HG02970 (cell line): ENCODE results near the gene ACYP1.
A peak's percentile ranks its signal among the peaks of the same experiment; 100 is the strongest.
"Not testable (repeated sequence)": the region's sequence is repeated elsewhere in the genome, so short reads cannot be mapped to it uniquely, and the experiment has no call there.

Experiments used
- ATAC-seq: cut with Tn5 transposase; IDR thresholded peaks from one replicate; pipeline ENCODE4 v1.9.1; 2021; ENCODE audit warnings: mild to moderate bottlenecking, moderate library complexity, moderate number of reproducible peaks; ENCODE audit not compliant: unreplicated experiment, low FRiP score

Gene ACYP1

GRCh38 chr14:75069121-75069810 is 5.4 kb upstream of the ACYP1 start, which contains the start of gene ZC2HC1C:
Gene ZC2HC1C (plus strand): TSS chr14:75069641. CDS start chr14:75070574, 933 bp downstream.
- ATAC-seq: no peak

GRCh38 chr14:75068294-75069120 is 4.7 kb upstream of the ACYP1 start:
- no peak for ATAC-seq

- ATAC-seq: not testable (repeated sequence)
Observed at GRCh38 chr14:75067765-75068164, 3.9 kb upstream of the ACYP1 start.

- no peak for ATAC-seq
Observed at GRCh38 chr14:75067212-75067611, 3.4 kb upstream of the ACYP1 start.

- no peak for ATAC-seq
Observed at GRCh38 chr14:75066691-75067090, 2.9 kb upstream of the ACYP1 start.

- ATAC-seq: no peak
Observed at GRCh38 chr14:75064205-75064567, 362 bp upstream of the ACYP1 start.

- ATAC-seq: no peak
Observed at GRCh38 chr14:75063013-75063412, 811 bp downstream of the ACYP1 start.

GRCh38 chr14:75060420-75060819 is 3.4 kb downstream of the ACYP1 start:
- no peak for ATAC-seq

- no peak for ATAC-seq
Observed at GRCh38 chr14:75059642-75060041, 4.2 kb downstream of the ACYP1 start.

GRCh38 chr14:75054421-75054820 is 9.4 kb downstream of the ACYP1 start:
- no peak for ATAC-seq

GRCh38 chr14:75053396-75054291 is 10.2 kb downstream of the ACYP1 start:
- ATAC-seq: no peak

- no peak for ATAC-seq
Observed at GRCh38 chr14:75051556-75051899, 12.3 kb downstream of the ACYP1 start.

GRCh38 chr14:75050852-75051555 is 12.8 kb downstream of the ACYP1 start, which contains the start of gene MLH3:
Gene MLH3 (minus strand): TSS chr14:75051467. CDS start chr14:75049655, 1,812 bp downstream.
- ATAC-seq: peak; percentile 82

GRCh38 chr14:75049731-75050201 is 14.1 kb downstream of the ACYP1 start:
- no peak for ATAC-seq

GRCh38 chr14:75049136-75049535 is 14.7 kb downstream of the ACYP1 start:
- ATAC-seq: no peak

- no peak for ATAC-seq
Observed at GRCh38 chr14:75048101-75048500, 15.7 kb downstream of the ACYP1 start.

- ATAC-seq: no peak
Observed at GRCh38 chr14:75047506-75047905, 16.3 kb downstream of the ACYP1 start.

- ATAC-seq: no peak
Observed at GRCh38 chr14:75046899-75047298, 16.9 kb downstream of the ACYP1 start.

- ATAC-seq: no peak
Observed at GRCh38 chr14:75046275-75046674, 17.5 kb downstream of the ACYP1 start.

GRCh38 chr14:75044752-75045151 is 19.1 kb downstream of the ACYP1 start:
- no peak for ATAC-seq
